ENCODE data around the gene GRAMD1B. TPM values are rescaled to one million over a fixed set of nuclear protein-coding genes. Genes with fewer than 3 reads are reported as not detected.

The GRAMD1B gene
- total RNA-seq, 1 donor from 2014 or later: 1.4 TPM

DNA sequence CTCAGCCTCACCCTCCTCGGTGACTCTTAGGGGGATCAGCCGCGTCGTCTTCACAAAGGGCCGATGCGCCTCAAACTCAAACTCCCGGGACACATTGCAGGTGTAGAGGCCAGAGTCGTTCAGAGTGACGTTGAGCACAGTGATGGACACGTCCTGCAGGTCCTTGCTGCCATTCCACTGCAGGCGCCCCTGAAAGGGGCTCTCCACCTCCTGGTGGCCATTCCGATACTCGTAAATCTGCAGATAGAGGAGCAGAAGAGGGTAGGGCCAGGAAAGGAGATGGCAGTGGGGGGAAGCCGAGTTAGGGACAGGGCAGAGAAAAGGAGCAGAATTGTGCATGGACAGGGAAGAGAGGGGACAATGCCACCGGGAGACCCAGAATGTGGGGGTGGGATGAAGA lies 212.4 kb downstream of the GRAMD1B start:
- intact Hi-C loops (cut with DNase I): no loop called here
- TF ChIP-seq, protein P1, sequence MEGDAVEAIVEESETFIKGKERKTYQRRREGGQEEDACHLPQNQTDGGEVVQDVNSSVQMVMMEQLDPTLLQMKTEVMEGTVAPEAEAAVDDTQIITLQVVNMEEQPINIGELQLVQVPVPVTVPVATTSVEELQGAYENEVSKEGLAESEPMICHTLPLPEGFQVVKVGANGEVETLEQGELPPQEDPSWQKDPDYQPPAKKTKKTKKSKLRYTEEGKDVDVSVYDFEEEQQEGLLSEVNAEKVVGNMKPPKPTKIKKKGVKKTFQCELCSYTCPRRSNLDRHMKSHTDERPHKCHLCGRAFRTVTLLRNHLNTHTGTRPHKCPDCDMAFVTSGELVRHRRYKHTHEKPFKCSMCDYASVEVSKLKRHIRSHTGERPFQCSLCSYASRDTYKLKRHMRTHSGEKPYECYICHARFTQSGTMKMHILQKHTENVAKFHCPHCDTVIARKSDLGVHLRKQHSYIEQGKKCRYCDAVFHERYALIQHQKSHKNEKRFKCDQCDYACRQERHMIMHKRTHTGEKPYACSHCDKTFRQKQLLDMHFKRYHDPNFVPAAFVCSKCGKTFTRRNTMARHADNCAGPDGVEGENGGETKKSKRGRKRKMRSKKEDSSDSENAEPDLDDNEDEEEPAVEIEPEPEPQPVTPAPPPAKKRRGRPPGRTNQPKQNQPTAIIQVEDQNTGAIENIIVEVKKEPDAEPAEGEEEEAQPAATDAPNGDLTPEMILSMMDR (IDR thresholded peaks at IDR 0.05): no peak
- Histone ChIP-seq H3K4me1 (no peaks in the 10 kb centered on the region), H3K27me3 (no peaks in the 10 kb centered on the region), H3K9me3 (no peaks in the 10 kb centered on the region), H3K4me3 (no peak overlapping the region), H3K27ac (no peak overlapping the region), H3K36me3 (no peaks in the 10 kb centered on the region)
- no peak for DNase-seq (ENCODE audit: low spot score in 2 of 2)

DNA sequence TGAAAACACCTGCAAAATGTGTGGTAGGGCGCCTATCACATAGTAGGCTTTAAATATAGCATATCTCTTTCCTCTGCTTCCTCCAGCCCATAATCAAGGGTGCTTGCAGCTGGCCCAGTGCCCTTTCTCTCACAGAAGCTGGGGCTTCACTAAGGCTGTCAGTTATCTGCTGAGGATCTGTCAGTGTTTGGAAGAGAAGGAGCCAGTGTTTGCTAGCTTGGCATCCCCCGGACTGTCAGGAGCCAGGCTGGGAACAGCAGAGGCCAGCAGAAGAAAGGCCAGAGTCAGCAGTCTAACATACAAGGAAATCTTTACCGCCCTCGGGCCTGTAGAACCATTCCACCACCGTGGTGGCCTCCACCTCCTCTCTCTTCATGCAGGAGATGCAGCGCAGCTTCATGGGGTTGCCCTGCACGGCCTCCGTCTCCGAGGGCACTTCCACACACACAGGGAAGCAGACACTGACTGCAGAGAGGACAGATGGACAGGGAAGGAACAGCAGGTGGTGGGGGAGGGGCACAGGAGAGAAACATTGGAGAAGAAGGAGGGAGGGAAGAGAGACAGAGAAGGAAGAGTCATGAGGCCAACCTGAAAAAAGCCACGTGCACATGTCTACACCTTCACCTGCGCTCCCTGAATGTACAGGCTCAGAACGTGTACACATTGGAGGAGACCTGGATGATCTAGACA lies 215.4 kb downstream of the GRAMD1B start:
- no peaks in the 10 kb centered on the region for H3K9me3 ChIP-seq
- H3K27ac ChIP-seq: no peak overlapping the region
- no peaks in the 10 kb centered on the region for H3K4me1 ChIP-seq
- H3K4me3 ChIP-seq: no peak overlapping the region
- DNase-seq (ENCODE audit: low spot score in 2 of 2): no peak
- intact Hi-C loops (cut with DNase I): no loop called here
- no peaks in the 10 kb centered on the region for H3K27me3 ChIP-seq
- no peaks in the 10 kb centered on the region for H3K36me3 ChIP-seq
- TF ChIP-seq, protein P1 (IDR thresholded peaks at IDR 0.05): no peak

DNA sequence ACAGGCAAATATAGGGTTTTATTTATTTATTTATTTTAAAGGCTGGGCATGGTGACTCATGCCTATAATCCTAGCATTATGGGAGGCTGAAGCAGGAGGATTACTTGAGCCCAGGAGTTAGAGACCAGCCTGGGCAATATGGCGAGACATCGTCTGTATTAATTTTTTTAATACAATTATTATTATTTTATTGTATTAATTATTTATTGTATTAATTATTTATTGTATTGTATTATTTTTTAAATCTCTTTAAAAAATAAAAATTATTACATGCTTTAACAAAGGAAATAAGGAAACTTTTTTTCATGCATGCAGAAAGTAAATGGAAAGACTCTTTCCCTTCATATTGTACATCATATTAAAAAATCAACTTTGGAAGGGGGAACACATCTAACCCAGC lies 220.8 kb downstream of the GRAMD1B start:
- no peak for DNase-seq (ENCODE audit: low spot score in 2 of 2)
- intact Hi-C loops (cut with DNase I): no loop called here

DNA sequence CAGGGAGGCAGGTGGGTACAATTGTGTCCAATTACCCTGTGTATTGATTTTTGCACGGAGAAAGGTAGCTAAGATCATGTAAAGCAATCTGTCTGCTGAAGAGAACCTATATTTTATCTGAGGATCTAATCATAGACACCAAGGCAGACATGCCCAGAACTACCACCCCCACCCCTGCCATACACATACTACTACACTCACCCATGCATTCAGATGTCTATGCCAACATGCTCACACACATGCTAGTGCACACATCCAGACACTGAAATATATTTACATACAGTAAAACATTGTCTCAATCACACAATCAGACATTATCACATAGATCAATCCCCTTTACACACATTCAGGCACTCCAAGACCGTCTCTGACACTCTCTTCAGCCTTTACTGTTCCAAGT lies 222.5 kb downstream of the GRAMD1B start:
- no peaks in the 10 kb centered on the region for H3K27me3 ChIP-seq

More for the DNA sequence above, 220.8 kb downstream of the GRAMD1B start:
- Histone ChIP-seq H3K4me1 (no peaks in the 10 kb centered on the region), H3K4me3 (no peak overlapping the region), H3K36me3 (no peaks in the 10 kb centered on the region), H3K9me3 (no peaks in the 10 kb centered on the region), H3K27ac (no peak overlapping the region), H3K27me3 (no peaks in the 10 kb centered on the region)
- TF ChIP-seq, protein P1 (IDR thresholded peaks at IDR 0.05): no peak

DNA sequence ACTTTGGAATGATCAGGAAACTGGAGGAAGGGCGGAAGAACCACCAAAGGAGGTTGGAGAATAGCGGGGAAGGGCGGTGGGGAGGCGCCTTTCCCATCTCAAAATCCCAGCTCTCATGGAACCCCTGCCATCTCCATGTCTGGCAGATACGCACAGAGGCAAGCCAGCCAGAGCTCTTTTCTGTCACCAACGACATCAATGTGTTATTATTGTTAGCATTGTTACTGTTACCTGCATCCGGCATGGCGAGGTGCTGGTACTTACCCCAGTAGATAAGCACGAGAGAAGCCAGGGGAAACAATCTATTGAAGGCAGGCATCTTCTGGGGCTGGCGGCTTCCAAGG lies 223.4 kb downstream of the GRAMD1B start:
- Histone ChIP-seq H3K36me3 (no peaks in the 10 kb centered on the region), H3K27ac (no peak overlapping the region), H3K9me3 (no peaks in the 10 kb centered on the region), H3K4me1 (no peaks in the 10 kb centered on the region), H3K27me3 (no peaks in the 10 kb centered on the region), H3K4me3 (peak overlapping the region; percentile 49 to 59)
- no peak for DNase-seq (ENCODE audit: low spot score in 2 of 2)
- TF ChIP-seq, protein P1 (IDR thresholded peaks at IDR 0.05): no peak
- intact Hi-C loops (cut with DNase I): no loop called here

More for the DNA sequence above, 222.5 kb downstream of the GRAMD1B start:
- H3K4me1 ChIP-seq: no peaks in the 10 kb centered on the region
- no peaks in the 10 kb centered on the region for H3K9me3 ChIP-seq
- TF ChIP-seq, protein P1 (IDR thresholded peaks at IDR 0.05): no peak
- no peak overlapping the region for H3K27ac ChIP-seq
- intact Hi-C loops (cut with DNase I): no loop called here
- DNase-seq (ENCODE audit: low spot score in 2 of 2): no peak
- H3K4me3 ChIP-seq: no peak overlapping the region
- no peaks in the 10 kb centered on the region for H3K36me3 ChIP-seq
